NCI-H526 (cell line): ENCODE results near the gene FOLR1.
"Not testable (repeated sequence)": the region's sequence is repeated elsewhere in the genome, so short reads cannot be mapped to it uniquely, and the experiment has no call there.

Experiments
- DNase-seq, 2 experiments: peaks; one replicate each; lab custom pipeline; 2025; lab: John Stamatoyannopoulos, UW

The FOLR1 gene

GRCh38 chr11:72191961-72192381 is at the start of gene FOLR1:
FOLR1 (plus strand) TSS chr11:72192140; CDS start chr11:72192174, 34 bp downstream.
- DNase-seq = no peak

DNA sequence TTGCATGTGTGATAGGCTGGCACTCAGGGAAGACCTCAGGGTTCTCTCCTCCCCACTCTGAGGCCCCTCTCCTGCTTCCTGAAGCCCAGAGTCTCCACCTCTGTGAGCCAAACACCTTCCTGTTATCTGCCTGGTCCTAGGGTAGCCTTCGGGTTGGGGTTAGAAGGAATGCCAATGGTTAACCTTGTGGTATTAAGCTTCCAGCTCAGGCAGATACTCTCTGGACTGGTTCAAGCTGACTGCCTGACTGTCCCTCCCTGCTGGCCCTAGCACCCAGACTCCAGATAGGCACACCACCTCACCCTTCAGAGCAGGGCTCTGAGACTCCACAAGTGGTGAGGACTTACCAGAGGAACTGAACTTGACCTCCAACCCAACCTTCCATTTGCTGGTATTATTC is 49.4 kb upstream of the FOLR1 start:
- DNase-seq = not testable (repeated sequence)

DNA sequence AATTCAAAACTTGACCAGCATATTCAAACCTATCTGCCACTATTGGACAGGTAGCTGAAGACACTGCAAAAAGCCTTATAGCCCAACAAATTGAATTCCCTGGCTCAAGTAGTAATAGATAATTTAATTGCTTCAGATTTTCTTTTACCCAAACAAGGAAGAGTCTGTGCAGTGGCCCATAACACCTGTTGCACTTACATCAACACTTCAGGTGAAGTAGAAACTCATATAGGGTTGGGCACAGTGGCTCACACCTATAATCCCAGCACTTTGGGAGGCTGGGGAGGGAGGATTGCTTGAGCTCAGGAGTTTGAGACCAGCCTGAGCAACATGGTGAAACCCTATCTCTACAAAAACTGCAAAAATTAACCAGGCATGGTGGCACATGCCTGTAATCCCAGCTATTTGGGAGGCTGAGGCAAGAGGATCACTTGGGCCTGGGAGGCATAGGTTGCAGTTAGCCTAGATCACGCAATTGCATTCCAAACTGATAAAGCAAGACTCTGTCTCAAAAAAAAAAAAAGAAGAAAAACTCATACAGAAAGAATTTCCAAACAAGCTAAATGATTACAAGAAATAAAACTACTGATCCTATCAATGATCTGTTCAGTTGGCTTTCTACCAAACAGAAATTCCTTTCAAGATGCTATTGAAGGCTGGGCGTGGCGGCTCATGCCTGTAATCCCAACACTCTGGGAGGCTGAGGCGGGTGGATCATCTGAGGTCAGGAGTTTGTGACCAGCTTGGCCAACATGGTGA is 47.0 kb upstream of the FOLR1 start:
- DNase-seq = no peak

DNA sequence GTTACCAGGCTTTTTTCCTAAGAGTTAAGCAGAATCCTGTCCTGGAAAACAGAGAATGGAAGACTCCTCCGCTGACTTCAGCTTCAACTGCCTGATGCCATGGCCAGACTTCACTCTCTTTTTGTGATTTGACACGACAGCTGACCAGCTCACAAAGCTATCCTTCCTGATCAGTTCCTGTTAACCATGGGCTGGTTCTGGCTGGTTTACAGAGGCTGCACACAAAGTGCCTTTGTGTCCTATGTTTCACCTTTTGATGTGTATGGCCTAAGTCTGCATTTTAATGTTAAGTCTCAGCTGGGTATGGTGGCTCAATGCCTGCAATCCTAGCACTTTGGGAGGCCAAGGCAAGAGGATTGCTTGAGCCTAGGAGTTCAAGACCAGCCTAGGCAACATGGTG is 45.3 kb upstream of the FOLR1 start:
- DNase-seq = no peak

DNA sequence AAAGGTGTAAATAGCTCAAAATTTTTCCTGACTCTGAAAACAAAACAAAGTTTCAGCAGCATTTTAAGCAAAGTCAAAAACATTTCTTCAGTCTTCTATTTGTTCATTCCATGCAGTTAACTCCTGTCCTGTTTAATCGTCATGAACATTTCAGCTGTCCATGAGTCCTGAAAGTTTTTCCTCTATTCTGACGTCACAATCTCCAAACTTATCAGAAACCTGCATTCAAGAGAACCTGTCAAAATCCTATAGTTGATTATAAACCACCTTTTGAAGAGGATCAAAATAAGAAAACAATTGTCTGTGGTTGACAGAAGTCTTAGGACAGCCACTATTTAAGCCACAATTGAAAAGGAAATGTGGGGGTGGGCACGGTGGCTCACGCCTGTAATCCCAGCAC is 41.1 kb upstream of the FOLR1 start:
- DNase-seq = no peak

GRCh38 chr11:72153874-72154273 is 38.1 kb upstream of the FOLR1 start:
- not testable (repeated sequence) for DNase-seq

- DNase-seq = no peak
Observed at GRCh38 chr11:72154816-72155215, 37.1 kb upstream of the FOLR1 start.

- no peak for DNase-seq
Observed at GRCh38 chr11:72155751-72156150, 36.2 kb upstream of the FOLR1 start.

DNA sequence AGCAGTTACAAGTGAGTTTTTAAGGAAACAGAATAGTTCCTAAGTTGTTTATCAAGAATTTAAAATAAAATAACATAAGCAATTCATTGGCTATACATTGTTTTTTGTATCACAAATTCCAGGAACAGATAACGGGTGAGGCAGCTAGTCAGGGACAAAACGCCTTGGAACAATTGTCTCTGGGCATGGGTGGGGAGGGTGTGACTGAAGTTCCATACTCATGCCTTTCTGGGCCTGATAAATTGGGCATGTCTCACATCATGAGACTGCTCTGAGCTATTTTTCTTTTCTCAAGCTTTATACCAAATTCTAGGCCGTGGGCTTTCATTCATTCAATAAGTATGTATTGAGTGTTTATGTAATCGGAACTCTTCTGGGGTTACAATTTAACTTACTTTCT is 34.8 kb upstream of the FOLR1 start:
- no peak for DNase-seq

DNA sequence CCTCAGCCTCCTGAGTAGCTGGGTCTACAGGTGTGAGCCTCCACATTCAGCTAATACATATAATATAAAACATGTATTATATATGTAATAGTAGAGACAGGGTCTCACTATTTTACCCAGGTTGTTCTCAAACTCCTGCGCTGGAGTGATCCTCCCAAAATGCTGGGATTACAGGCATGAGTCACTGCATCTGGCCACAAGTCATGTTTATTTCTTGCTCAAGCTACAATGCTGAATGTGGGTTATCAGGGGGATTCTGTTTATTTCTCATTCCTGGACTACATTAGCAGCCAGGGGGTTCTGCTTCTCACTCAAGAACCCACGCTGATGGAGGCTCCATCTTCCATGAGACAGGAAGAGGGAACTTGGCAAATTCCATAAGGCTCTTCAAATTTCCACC is 31.6 kb upstream of the FOLR1 start:
- no peak for DNase-seq

- DNase-seq = no peak
Observed at GRCh38 chr11:72162891-72163492, 28.9 kb upstream of the FOLR1 start.

- not testable (repeated sequence) for DNase-seq
Observed at GRCh38 chr11:72164187-72164586, 27.8 kb upstream of the FOLR1 start.

DNA sequence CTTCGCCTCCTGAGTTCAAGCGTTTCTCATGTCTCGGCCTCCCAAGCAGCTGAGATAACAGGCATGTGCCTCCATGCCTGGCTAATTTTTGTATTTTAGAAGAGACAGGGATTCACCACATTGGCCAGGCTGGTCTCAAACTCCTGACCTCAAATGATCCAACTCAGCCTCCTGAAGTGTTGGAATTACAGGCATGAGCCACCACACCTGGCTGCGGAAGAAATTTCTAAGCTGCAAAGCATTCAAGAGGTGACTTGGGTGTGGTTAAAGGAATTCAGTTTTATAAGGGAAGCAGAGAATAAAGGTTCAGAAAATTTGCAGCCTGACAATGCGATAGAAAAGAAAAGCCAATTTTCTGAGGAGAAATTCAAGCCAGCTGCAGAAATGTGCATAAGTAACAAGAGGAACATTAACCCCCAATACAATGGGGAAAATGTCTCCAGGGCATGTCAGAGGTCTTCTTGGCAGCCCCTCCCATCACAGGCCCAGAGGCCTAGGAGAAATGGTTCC is 22.8 kb upstream of the FOLR1 start:
- not testable (repeated sequence) for DNase-seq

GRCh38 chr11:72169754-72170153 is 22.2 kb upstream of the FOLR1 start:
- DNase-seq = not testable (repeated sequence)

DNA sequence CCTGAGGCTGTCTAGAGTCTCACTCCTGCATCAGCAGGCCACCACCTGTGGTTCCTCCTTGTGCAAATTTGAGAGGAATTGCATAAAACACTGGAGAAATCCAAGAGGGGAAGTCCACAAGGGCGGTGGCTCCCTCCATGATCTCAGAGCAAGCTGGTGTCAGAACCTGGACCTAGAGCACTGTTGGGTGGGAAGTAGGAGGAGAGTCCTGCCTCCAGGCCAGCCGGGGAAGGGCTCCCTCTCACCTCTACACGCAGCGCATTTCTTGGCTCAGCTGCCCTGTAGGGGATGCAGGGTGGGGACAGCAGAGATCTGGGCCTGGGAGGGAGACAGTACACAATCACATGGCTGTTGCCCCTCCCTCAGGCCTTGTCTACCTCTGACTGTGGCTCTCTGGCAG is 19.9 kb upstream of the FOLR1 start:
- DNase-seq = not testable (repeated sequence)

GRCh38 chr11:72173291-72173690 is 18.6 kb upstream of the FOLR1 start:
- DNase-seq = no peak

DNA sequence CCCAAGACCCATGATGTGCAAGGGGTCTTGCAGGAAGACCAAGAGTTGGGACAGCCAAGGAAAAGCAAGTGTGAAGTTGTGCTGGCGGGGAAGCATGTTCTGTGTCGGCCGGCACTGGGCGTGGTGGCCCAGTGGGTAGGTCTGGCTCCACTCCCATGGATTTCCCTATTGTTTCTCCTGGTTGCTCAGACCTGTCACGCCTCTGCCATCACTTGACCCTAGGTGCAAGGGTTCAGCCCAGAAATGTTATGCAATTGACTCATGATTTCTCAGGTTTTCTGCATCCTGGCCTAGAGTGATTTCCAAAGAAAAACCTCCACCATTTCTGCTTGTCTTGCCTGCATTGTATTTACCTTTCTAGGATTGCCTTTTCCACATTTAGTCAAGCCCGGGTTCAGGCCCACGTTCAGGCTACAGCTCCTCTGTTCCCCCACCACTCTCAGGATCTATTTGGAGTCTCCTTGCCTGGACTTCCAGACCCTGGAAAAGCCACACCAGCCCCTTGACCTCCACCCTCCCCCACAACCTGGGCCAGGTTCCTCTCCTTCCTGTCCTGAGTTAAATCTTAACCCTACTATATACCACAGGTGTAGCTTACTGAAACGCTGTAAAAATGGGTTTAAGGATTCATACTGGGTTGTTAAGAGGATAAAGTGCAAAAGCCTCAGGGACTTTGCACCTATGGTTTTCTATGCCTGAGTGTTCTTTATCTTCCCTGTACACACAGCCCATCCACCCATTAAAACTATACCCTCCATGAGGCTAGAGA is 17.5 kb upstream of the FOLR1 start:
- no peak for DNase-seq

- DNase-seq = no peak
Observed at GRCh38 chr11:72177656-72178055, 14.3 kb upstream of the FOLR1 start.

DNA sequence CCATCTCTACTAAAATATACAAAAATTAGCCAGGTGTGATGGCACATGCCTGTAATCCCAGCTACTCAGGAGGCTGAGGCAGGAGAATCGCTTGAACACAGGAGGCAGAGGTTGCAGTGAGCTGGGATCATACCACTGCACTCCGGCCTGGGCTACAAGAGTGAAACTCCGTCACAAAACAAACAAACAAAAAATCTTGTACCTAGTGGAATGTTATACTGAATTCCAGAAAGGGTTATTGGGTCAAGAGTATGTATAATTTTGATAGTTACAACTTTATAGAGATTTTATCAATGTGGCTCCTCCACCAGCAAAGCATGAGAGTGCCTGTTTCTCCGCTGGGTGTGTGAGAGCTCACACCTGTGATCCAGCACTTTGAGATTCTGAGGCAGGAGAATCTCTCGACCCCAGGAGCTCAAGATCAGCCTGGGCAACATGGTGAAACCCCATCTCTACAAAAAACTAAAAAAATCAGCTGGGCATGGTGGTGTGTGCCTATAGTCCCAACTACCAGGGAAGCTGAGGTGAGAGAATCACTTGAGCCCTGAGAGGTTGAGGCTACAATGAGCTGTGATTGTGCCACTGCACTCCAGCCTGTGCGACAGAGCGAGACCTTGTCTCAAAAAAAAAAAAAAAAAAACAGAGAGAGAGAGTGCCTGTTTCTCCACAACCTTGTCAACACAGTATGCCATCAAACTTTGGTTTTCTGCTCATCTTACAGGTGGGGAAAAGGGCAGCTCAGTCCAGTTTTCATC is 12.7 kb upstream of the FOLR1 start:
- no peak for DNase-seq

GRCh38 chr11:72179804-72180396 is 12.0 kb upstream of the FOLR1 start:
- DNase-seq = no peak

GRCh38 chr11:72180892-72181552 is 10.9 kb upstream of the FOLR1 start:
- DNase-seq = not testable (repeated sequence)
